HPDE6-E6E7 (cell line): Measurements from ENCODE around the gene EPO.
"Not testable (repeated sequence)": the region's sequence is repeated elsewhere in the genome, so short reads cannot be mapped to it uniquely, and the experiment has no call there.

Source experiments
- DNase-seq: peaks from one replicate; pipeline ENCODE4 v3.0.0; 2011; ENCODE audit warnings: missing footprints; ENCODE audit errors: extremely low spot score

Gene EPO

GRCh38 chr7:100705320-100705752 lies 14.9 kb upstream of the EPO start:
- peak; percentile 83 for DNase-seq

GRCh38 chr7:100705753-100706671 lies 14.3 kb upstream of the EPO start, which contains the start of gene POP7:
POP7 (plus strand) TSS chr7:100706121; CDS start chr7:100706831, 710 bp downstream.
- DNase-seq = peak; percentile 94

- no peak for DNase-seq
These were observed 13.5 kb upstream of the EPO start for GRCh38 chr7:100706672-100707311.

GRCh38 chr7:100708395-100708794 lies 11.9 kb upstream of the EPO start:
- DNase-seq = no peak

GRCh38 chr7:100710452-100710851 lies 9.8 kb upstream of the EPO start:
- DNase-seq = no peak

- no peak for DNase-seq
These were observed 8.9 kb upstream of the EPO start for GRCh38 chr7:100711369-100711768.

GRCh38 chr7:100714725-100715124 lies 5.5 kb upstream of the EPO start:
- DNase-seq = no peak

- not testable (repeated sequence) for DNase-seq
These were observed 3.2 kb upstream of the EPO start for GRCh38 chr7:100717073-100717472.

GRCh38 chr7:100719523-100720278 lies 567 bp upstream of the EPO start:
- no peak for DNase-seq

GRCh38 chr7:100720671-100721504 lies 620 bp downstream of the EPO start:
- DNase-seq = no peak

GRCh38 chr7:100721505-100721812 lies 1.2 kb downstream of the EPO start:
- no peak for DNase-seq

- DNase-seq = no peak
These were observed 2.4 kb downstream of the EPO start for GRCh38 chr7:100722480-100723212.

GRCh38 chr7:100723732-100724275 lies 3.5 kb downstream of the EPO start:
- no peak for DNase-seq

GRCh38 chr7:100724364-100724763 lies 4.1 kb downstream of the EPO start:
- not testable (repeated sequence) for DNase-seq

- no peak for DNase-seq
These were observed 6.9 kb downstream of the EPO start for GRCh38 chr7:100726996-100727761.

- no peak for DNase-seq
These were observed 7.9 kb downstream of the EPO start for GRCh38 chr7:100728196-100728595.

- DNase-seq = no peak
These were observed 10.0 kb downstream of the EPO start for GRCh38 chr7:100730136-100730800.

- DNase-seq = no peak
These were observed 11.8 kb downstream of the EPO start for GRCh38 chr7:100731937-100732636.
